Right kidney (tissue), 1 donor: ENCODE data around the gene GRK2.

Experiments used
- DNase-seq: peaks from one replicate; pipeline ENCODE4 v3.0.0-alpha.2; 2016

Gene GRK2

GRCh38 chr11:67253872-67254624 is 12.2 kb upstream of the GRK2 start:
- DNase-seq = no peak

GRCh38 chr11:67254798-67255197 is 11.5 kb upstream of the GRK2 start:
- DNase-seq = no peak

DNA sequence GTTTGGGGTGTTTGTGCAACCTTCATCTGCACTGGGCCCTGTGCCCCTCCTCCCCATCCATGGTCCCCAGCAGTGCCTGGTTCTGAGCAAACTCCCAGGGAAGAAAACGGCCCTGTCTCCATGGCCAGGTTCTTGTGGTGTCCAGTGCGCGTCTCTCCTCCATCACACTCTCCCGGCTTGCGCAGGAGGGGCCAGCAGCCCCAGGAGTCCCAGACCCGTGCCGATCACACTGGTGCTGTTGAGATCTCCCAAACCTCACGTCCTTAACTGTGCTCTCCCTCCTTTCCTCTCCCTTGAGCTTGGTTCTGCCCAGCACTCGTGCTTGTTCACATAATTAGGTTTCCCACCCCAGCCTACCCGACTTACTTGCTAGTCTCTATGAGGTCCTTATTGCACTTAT is 10.9 kb upstream of the GRK2 start:
- DNase-seq = no peak

- DNase-seq = no peak
Observed at GRCh38 chr11:67255864-67256263, 10.4 kb upstream of the GRK2 start.

DNA sequence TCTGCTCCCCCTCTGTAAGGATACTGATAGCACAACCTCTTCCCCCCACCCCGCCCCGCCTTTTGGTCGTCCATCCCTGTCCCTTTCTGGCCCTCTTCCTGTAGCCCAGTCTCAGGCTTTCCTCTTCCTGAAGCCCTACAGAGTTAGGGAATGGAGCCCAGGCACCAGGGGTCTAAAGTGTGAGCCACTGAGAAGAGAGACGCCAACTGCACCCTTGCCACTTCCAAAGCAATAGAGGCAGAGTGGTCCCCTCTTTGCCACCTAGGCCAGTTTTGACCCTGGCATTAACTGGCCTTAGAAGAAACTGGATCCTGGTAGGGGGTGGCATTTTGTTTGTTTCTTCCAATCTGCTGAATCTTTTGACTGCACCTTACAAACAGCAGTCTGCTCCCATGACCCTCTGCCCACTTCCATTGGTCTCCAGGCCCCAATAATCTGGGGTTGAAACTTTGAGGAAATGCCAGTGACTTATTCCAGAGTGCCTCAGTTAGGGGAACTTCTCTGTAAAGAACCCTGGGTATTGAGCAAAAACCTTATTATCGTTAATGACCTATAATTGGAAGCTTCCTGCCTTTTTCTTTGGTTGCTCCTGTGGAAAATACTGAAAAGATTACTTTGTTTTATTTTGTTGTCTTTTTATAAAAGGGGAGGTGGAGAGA is 9.7 kb upstream of the GRK2 start:
- DNase-seq = no peak

- no peak for DNase-seq
Observed at GRCh38 chr11:67260406-67260805, 5.9 kb upstream of the GRK2 start.

GRCh38 chr11:67260885-67261639 is 5.2 kb upstream of the GRK2 start:
- peak; percentile 54 for DNase-seq

DNA sequence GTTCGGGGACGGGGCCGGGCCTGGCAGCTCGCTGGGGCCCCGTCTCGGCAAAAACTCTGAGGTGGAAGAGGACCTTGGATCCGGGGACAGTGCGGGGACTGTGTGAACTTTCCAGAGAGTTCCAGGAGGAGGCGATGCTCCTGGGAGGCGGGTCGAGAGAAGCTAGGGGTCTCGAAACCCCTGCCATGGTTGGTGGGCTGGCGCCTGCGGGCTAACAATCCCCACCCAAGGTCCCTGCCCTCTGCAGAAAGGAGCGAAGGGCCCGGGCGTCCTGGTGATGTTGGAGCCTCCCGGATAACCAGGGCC is 4.7 kb upstream of the GRK2 start:
- DNase-seq = no peak

GRCh38 chr11:67261946-67262681 is 4.2 kb upstream of the GRK2 start:
- no peak for DNase-seq

GRCh38 chr11:67262731-67263675 is 3.3 kb upstream of the GRK2 start:
- peak; percentile 63 for DNase-seq

DNA sequence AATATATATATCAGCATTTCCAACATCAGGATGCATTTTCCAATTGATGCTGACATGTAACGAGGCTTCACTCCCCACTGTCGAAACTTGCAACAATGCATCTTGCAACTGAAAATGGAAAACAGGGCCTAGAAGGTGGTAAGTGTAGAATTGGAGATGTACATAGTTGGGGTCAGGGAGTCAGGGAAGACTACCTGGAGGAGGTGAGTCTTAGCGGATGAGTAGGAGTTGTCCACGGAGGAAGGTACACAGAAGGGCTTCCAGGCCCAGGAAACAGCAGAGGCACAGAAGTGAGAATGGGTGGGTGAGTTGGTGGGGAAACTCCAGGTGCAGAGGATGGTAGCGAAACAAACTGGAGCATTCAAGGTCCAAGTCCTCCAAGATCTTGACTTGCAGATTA is 2.0 kb upstream of the GRK2 start:
- DNase-seq = no peak

GRCh38 chr11:67264877-67265632 is 1.2 kb upstream of the GRK2 start:
- no peak for DNase-seq

DNA sequence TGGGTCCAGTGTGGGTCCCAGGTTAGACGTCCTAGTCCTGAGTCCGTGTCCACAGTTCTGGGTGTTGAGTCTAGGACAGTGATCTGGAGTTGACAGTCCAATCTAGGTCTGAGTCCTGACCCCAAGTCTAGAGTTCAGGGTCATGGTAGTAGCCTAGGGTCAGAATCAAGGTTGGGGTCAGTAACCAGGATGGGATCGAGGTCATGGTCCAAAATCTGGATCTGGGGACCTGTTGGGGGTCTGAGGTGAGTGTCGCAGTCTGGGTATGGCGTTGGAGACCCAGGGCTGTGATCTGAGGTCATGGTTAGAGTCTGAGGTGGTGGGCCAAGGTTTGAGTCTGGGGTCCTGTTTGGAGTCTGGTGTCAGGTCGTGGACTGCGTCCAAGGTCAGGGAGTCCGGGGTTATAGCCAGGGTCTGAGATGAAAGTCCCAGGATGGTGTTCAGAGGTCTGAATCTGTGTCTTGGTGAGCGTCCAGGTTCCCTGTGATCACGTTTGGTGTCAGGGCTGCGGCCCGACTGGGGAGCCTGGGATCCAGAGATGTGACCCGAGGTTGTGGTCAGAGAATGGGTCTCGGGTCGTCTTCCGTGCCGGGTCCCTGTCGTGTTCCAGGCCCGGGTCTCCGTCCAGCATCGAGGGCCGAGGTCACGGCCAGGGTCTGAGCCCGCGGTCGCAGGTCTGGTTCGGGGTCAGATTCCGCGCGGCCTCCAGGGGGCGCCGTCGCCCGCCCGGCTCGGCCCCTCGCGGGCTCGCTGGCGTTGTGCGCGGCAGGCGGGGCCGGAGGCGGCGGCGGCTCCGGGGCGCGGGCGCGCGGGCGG is 432 bp upstream of the GRK2 start:
- DNase-seq = peak; percentile 78

GRCh38 chr11:67267188-67268080 is 1.2 kb downstream of the GRK2 start:
- peak; percentile 43 for DNase-seq

DNA sequence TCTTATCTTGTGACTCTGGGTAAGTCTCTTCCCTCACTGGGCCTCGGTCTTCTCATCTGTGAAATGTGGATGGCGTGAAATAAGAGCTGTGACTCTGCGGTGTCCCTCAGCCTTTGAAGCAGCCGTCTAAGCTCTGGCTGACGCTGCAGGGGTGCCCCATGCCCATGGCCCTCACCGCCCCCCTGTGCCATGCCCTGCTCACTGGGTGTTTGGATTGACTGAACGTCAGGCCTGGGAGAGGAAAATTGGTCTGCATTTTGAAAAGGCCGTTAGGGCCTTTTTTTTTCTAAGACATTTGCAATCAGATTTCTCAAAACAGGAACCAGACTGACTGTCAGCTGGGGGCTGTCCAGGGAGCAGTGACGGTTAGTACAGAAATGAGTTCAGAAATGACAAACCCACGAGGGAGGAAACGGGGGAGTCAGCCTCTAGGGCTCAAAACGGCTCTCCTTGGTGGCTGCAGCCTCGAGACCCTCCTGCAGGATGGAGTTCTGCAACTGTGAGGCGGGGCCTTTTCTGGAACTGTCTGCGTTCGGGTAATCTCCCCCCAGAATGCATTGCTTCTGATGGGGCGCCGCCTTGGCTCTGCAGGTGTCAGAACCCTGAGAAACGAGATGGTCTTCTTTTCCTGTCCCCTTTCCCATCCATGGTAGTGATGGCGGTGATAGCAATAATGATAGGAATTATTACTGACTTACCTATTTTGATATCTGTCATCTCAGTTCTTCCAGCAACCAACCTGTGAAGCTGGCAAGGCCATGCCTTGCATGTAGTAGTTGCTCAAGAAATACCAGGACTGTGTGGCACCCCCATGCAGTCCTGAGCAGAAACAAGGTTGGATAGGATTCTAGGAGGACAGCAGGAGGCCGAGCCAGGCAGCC is 2.0 kb downstream of the GRK2 start:
- DNase-seq = no peak

GRCh38 chr11:67268962-67269268 is 2.6 kb downstream of the GRK2 start:
- DNase-seq = no peak

DNA sequence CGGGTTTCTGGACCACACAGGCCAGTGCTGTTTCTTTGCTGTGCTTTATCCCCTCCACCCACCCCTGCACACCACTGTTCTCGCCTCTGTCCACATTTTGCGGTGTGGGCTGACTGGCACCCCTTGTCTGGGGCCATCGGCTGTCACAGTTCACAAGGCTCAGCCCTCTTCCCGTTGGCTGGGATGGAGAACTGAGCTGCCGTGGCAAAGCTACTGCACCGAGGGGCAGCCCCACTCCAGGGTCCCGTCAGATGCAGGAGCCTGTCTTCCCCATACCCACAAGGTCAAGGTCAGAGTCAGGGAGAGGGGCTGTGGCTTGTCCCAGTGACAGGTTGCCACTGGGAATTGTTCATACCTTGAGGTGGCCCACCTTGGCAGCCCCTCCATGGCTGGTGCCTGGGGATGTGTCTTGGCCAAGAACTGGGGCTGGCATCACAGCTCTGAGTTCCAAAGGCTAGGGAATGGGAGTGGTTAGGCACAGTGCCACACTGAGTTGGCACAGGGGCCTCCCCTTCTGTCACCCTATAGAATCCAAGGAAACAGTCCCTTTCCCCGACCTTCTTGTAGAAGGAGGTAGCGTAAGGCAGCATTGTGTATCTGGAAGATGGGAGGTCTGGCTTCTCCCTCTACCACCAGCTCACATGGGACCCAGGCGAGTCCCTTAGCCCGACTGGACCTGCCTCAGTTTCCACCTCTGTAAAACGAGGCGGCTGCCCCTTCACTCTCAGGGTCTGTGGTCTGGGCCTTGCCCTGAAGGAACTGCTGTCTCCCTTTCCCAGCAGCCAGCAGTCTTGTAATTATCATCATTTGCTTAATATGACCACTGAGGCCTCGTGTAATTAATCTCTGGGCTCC is 3.4 kb downstream of the GRK2 start:
- no peak for DNase-seq
